GM12801 (cell line): ENCODE data around the gene TNFRSF8.

ENCODE experiments used
- TF ChIP-seq, protein P1 (sequence below): IDR thresholded peaks from one replicate; pipeline ENCODE4 v1.5.1; 2011; ENCODE audit warnings: control low read depth; ENCODE audit not compliant: insufficient read length; ENCODE audit errors: extremely low read depth

Gene TNFRSF8

DNA sequence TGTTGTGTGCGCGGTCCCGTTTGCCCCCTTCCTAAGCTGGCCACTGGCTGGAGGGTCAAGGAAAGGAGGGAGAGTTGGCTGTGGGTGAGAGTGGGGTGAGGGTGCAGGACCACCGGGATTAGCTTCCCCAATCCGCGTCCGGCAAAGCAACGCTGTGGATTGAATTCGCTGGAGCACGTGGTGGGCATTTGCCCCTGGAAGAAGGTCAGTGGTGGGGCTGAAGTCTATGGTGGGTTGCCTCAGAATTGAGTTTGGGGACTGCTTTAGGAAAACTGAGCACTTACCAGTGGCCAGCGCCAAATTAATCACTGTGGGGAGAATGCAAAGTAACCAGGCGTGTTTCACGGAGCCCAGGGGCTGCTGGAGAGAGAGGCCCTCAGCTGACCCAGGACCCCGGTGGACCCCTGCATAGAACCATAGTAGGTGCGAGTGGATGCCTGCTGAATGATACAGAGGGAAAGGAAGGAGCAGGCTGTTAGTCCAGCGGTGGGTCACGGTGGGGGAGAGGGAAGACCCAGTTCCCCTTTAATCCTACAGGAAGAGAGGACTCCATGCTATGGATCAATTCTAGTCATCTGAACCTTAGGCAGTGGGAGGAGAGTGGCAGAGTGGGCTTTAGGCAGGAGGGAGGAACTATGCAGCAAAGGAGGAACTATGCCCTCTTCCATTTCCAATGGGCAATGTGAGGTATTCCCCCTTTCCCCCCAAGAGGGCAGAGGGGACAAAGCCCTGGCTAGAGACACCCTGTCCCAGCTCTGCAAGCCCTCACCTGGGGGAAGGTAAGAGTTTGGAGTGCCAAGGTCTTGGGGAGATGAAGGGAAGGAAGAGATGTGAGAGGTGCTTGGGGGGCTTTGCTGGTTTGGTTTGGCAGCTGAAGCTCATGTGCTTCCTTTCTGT, 1.2 kb downstream of the TNFRSF8 start:
- TF ChIP-seq, protein P1, sequence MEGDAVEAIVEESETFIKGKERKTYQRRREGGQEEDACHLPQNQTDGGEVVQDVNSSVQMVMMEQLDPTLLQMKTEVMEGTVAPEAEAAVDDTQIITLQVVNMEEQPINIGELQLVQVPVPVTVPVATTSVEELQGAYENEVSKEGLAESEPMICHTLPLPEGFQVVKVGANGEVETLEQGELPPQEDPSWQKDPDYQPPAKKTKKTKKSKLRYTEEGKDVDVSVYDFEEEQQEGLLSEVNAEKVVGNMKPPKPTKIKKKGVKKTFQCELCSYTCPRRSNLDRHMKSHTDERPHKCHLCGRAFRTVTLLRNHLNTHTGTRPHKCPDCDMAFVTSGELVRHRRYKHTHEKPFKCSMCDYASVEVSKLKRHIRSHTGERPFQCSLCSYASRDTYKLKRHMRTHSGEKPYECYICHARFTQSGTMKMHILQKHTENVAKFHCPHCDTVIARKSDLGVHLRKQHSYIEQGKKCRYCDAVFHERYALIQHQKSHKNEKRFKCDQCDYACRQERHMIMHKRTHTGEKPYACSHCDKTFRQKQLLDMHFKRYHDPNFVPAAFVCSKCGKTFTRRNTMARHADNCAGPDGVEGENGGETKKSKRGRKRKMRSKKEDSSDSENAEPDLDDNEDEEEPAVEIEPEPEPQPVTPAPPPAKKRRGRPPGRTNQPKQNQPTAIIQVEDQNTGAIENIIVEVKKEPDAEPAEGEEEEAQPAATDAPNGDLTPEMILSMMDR: no peak

DNA sequence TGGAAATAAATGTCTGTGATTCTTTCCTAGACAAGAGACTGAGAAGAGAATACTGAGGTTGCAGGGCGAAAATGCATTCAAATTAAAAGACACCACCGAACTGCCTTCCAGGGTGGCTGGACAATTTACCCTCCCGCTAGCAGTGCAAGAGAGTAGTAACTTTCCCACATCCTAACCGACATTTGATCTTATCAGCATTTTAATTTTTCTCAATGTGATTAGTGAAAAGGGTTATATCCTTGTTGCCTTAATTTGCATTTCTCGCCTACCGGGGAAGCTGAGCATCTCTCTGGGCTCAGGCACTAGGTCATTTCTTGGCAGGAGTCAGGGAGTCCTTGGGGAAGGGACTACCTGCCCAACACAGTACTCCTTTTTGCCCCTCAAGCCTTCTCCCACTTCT, 2.8 kb downstream of the TNFRSF8 start:
- TF ChIP-seq, protein P1: no peak

DNA sequence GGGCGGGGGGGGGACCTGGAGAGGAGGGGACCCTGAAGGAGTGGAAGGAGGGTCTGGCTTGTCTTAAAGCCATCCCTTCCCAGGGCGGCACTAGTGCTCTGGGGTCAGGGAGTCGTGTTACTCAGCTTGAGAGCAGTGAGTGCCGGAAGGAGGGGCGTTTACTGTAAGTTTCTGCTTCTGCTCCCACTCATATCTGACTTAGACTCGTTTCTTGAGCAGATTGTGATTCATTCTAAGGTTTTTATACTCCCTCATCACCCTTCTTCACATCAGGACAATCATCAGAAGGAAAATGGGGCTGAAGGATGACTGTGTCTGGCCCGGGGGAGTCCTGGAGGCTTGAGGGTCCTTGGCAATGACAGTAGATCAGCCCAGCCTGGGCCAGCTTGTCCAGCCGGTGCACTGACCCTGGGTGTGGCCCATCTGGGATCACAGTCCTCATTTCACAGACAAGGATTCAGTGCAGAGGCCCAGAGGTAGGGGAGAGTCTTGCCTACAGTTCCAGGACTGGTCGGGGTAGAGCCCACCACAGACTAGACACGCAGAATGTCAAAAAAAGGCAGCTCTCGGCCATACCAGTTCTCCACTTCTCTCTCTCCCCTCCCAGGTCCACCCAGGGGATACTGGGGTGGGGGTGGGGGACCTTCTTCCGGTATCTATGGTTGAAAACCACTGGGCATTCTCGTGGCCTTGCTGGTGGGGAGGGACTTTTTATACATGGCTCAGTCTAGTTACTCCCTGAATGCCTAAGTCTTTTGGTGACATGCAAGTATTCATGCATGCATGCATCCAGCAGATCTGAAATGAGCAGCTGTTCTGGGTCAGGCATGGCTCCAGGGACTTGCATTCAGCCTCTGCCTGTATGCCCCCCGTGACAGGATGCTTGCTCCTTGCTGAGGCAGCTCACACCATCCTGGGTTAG, 5.1 kb downstream of the TNFRSF8 start:
- TF ChIP-seq, protein P1: no peak

DNA sequence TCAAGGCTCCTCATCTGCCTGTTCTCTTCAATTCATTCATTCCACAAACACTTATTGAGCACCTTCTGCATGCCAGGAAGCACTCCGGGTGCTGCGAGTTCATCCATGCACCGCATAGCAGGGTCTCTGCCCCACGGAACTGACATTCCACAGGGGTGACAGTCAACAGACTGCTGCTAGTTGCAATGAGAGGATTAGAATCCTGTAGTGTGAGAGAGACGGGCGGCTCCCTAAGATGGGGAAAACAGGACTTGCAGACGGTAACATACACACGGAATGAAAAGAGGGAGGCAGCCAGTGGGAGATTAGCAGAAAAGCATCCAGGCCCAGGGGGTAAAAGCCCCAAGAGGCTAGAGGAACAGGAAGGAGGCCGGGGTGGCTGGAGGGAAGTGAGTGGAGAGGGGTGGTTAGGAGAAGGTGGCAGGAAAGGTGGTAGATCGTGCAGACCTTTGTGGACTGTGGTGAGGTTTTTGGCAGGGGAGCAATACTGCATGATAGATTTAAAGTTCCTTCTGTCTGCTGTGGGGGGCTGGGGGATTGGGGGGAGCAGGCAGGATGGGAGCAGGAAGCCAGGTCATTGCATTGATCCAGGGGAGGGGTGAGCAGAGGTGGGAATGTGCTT, 6.6 kb downstream of the TNFRSF8 start:
- TF ChIP-seq, protein P1: no peak

DNA sequence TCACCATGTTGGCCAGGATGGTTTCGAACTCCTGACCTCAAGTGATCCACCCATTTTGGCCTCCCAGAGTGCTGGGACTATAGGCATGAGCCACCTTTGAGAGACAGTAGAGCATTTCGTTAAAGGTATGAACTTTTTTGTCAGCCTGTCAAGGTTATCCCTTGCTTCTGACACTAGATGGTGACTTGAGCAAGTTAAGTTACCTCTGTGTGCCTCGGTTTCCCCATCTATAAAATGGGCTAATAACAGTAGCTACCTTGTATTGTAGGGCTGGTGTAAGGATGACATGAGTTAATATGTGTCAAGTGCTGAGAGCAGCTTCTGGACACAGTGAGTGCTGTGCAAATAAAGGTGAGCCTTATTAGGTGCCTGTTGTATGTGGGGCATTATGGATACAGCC, 8.8 kb downstream of the TNFRSF8 start:
- TF ChIP-seq, protein P1: no peak

DNA sequence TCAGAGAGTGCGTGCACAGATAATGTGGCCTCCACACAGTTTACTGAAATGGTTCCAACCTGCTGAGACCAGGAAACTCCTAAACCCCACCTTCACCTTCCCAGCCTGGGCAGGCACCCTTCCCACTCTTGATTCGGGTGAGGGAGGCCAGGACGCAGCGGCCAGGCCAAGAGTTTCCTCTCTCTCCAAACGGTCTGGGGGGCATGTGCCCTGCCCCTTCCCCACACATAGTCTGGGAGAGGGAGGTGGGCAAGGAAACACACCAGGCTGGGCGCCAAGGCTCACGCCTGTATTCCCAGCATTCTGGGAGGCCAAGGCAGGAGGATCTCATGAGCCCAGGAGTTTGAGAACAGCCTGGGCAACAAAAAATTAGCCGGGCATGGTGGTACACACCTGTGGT, 9.6 kb downstream of the TNFRSF8 start:
- TF ChIP-seq, protein P1: no peak

DNA sequence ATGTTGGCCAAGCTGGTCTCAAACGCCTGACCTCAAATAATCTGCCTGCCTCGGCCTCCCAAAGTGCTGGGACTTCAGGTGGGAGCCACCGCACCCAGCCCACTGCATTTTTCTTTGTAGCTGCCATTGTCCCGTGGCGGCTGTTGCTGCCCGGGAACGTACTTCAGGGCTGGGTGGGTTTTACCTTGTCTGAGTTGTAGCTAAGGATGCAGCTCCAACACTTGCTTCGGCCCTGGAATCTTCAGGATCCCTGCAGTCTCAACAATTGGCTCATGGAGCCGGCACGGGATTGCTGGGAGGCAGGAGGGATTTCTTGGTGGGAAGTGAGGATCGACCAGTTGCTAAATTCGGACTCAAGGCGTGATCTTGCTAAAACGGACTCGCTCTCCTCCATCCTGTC, 10.7 kb downstream of the TNFRSF8 start:
- TF ChIP-seq, protein P1: no peak
